ENCODE results near the gene KRTAP5-5. TPM values are rescaled to one million over a fixed set of nuclear protein-coding genes. Genes with fewer than 3 reads are reported as not detected.
"Not testable (repeated sequence)": the region's sequence is repeated elsewhere in the genome, so short reads cannot be mapped to it uniquely, and the experiment has no call there.

Gene KRTAP5-5
- total and polyA plus RNA-seq, 2 of the 13 experiments (the other 11 are each of a cell fraction or from before 2014, with no cell fraction given), result not detected

DNA sequence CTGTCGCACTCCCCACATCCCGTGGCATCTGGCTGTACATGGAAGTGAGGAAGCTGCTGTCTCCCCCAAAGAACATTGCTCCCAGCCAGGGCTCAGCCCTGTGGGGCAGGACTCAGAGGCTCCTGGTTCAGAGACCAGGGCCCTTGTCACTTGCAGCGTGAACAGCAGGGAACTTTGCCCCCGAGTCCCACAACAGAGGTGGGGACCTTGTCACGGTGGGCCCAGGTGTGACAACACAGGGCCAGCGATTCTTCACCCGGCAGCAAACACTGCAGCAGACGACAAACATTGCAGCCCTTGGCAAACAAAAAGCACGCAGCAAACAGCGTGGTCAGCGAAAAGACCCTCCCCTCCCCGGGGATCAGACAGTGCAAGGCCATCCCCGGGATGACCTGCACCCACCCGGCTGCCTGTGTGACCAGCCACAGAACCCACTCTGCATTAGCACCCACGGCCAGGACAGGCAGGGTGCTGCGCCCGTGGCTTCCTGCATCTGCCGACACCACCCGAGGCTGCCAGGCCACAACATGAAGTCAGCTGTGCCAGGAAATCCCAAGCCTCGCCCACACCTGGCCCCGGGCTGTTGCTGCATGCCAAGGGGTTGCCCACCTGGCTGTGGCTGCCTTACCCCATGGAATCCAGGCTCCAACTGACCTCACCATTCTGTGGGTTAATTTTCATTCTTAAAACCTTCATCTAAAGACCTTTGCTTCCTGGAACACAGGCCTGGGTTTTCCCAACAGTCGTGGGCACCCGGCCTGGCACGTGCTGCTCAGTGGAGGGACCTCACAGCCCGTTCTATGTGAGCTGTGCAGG, 32.1 kb downstream of the KRTAP5-5 start (continued):
- TF ChIP-seq IRF9 (CRISPR knock-in tag; IDR thresholded peaks at IDR 0.05; ENCODE audit: borderline replicate concordance), result 0 out of 2 replicates have a peak, but pooled peaks have one; percentile 41
- peak; percentile 40; the same call in 1 of the 2 replicates for TF ChIP-seq POLR2AphosphoS5 (IDR thresholded peaks at IDR 0.05; ENCODE audit: low read depth, low read length)
- 0 out of 2 replicates have a peak, but pooled peaks have one; percentile 40 for TF ChIP-seq KAT7 (CRISPR knock-in tag; IDR thresholded peaks at IDR 0.05; ENCODE audit: borderline replicate concordance)
- peak; percentile 64; the same call in 1 of the 2 replicates for TF ChIP-seq AHR (CRISPR knock-in tag; IDR thresholded peaks at IDR 0.05)
- TF ChIP-seq, protein P1, sequence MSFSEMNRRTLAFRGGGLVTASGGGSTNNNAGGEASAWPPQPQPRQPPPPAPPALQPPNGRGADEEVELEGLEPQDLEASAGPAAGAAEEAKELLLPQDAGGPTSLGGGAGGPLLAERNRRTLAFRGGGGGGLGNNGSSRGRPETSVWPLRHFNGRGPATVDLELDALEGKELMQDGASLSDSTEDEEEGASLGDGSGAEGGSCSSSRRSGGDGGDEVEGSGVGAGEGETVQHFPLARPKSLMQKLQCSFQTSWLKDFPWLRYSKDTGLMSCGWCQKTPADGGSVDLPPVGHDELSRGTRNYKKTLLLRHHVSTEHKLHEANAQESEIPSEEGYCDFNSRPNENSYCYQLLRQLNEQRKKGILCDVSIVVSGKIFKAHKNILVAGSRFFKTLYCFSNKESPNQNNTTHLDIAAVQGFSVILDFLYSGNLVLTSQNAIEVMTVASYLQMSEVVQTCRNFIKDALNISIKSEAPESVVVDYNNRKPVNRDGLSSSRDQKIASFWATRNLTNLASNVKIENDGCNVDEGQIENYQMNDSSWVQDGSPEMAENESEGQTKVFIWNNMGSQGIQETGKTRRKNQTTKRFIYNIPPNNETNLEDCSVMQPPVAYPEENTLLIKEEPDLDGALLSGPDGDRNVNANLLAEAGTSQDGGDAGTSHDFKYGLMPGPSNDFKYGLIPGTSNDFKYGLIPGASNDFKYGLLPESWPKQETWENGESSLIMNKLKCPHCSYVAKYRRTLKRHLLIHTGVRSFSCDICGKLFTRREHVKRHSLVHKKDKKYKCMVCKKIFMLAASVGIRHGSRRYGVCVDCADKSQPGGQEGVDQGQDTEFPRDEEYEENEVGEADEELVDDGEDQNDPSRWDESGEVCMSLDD (CRISPR knock-in tag; IDR thresholded peaks at IDR 0.05; ENCODE audit: borderline replicate concordance), result peak; percentile 37; the same call in 1 of the 2 replicates
- TF ChIP-seq PHF8 (CRISPR knock-in tag; IDR thresholded peaks at IDR 0.05), result peak; percentile 34; the same call in 1 of the 2 replicates
- TF ChIP-seq NKX3-1 (CRISPR knock-in tag; IDR thresholded peaks at IDR 0.05), result 0 out of 2 replicates have a peak, but pooled peaks have one; percentile 32
- TF ChIP-seq ZNF232 (CRISPR knock-in tag; IDR thresholded peaks at IDR 0.05; ENCODE audit: borderline replicate concordance), result 0 out of 2 replicates have a peak, but pooled peaks have one; percentile 20
- TF ChIP-seq ZNF263 (CRISPR knock-in tag; IDR thresholded peaks at IDR 0.05), result peak; percentile 68
- TF ChIP-seq ZGPAT (CRISPR knock-in tag; IDR thresholded peaks at IDR 0.05), result peak; percentile 79
- TF ChIP-seq PPARG (CRISPR knock-in tag; conservative IDR thresholded peaks at IDR 0.05), result 0 out of 2 replicates have a peak, but pooled peaks have one; percentile 36
- TF ChIP-seq HOXA5 (CRISPR knock-in tag; IDR thresholded peaks at IDR 0.05), result peak; percentile 77; the same call in 1 of the 2 replicates
- TF ChIP-seq HNRNPLL (IDR thresholded peaks at IDR 0.05; ENCODE audit: low read depth, low read length, poor library complexity, severe bottlenecking), result peak; percentile 24
- TF ChIP-seq SOX5 (CRISPR knock-in tag; IDR thresholded peaks at IDR 0.05; ENCODE audit: borderline replicate concordance), result peak; percentile 78
- TF ChIP-seq FOXA1 (IDR thresholded peaks at IDR 0.05), result not testable (repeated sequence)
- peak; percentile 82 for TF ChIP-seq FOXA1 (CRISPR knock-in tag; IDR thresholded peaks at IDR 0.05)
- TF ChIP-seq FOXJ3 (CRISPR knock-in tag; IDR thresholded peaks at IDR 0.05; ENCODE audit: borderline replicate concordance), result peak; percentile 81; the same call in 1 of the 2 replicates
- 0 out of 2 replicates have a peak, but pooled peaks have one; percentile 56 for TF ChIP-seq SIX4 (CRISPR knock-in tag; IDR thresholded peaks at IDR 0.05)
- TF ChIP-seq, protein P2, sequence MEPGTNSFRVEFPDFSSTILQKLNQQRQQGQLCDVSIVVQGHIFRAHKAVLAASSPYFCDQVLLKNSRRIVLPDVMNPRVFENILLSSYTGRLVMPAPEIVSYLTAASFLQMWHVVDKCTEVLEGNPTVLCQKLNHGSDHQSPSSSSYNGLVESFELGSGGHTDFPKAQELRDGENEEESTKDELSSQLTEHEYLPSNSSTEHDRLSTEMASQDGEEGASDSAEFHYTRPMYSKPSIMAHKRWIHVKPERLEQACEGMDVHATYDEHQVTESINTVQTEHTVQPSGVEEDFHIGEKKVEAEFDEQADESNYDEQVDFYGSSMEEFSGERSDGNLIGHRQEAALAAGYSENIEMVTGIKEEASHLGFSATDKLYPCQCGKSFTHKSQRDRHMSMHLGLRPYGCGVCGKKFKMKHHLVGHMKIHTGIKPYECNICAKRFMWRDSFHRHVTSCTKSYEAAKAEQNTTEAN (CRISPR knock-in tag; conservative IDR thresholded peaks at IDR 0.05), result 0 out of 2 replicates have a peak, but pooled peaks have one; percentile 66
